ENCODE measurements around the gene AKR1C3. TPM values are rescaled to one million over a fixed set of nuclear protein-coding genes. Genes with fewer than 3 reads are reported as not detected.
"Not testable (repeated sequence)": the region's sequence is repeated elsewhere in the genome, so short reads cannot be mapped to it uniquely, and the experiment has no call there.

Gene AKR1C3
- total RNA-seq, 1 donor from 2014 or later: 2.8 TPM

GRCh38 chr10:5135581-5135980 lies 41.4 kb downstream of the AKR1C3 start:
- peaks cover 30% of the 10 kb centered on the region for H3K9me3 Mint-ChIP-seq
- H3K27ac Mint-ChIP-seq: no peak overlapping the region

GRCh38 chr10:5136468-5137087 lies 42.4 kb downstream of the AKR1C3 start:
- H3K9ac ChIP-seq: no peak overlapping the region
- DNase-seq (ENCODE audit: low spot score): no peak
- H3K4me1 ChIP-seq: no peaks in the 10 kb centered on the region
- no peaks in the 10 kb centered on the region for H3F3A ChIP-seq (ENCODE audit: low read depth)
- Mint-ChIP-seq H3K4me1 (no peaks in the 10 kb centered on the region), H3K27me3 (ENCODE audit: insufficient read depth, low read depth) (no peaks in the 10 kb centered on the region), H3K9me3 (peaks cover 30% of the 10 kb centered on the region), H3K27ac (no peak overlapping the region), H3K36me3 (no peaks in the 10 kb centered on the region), H3K4me3 (no peak overlapping the region)
- H3K4me3 ChIP-seq: no peak overlapping the region
- no peak overlapping the region for H2AFZ ChIP-seq (replicated peaks)
- H3K4me2 ChIP-seq: no peak overlapping the region
- H4K20me1 ChIP-seq (ENCODE audit: low read depth): no peaks in the 10 kb centered on the region
- no peak for TF ChIP-seq EZH2phosphoT487 (IDR thresholded peaks at IDR 0.05)
- no peak for TF ChIP-seq EZH2 (IDR thresholded peaks at IDR 0.05)
- no peak for TF ChIP-seq CTCF (IDR thresholded peaks at IDR 0.05)
- no peak overlapping the region for H3K27ac ChIP-seq
- no peaks in the 10 kb centered on the region for H3K27me3 ChIP-seq
- peaks cover 8% of the 10 kb centered on the region for H3K9me3 ChIP-seq (ENCODE audit: low read depth)
- no peaks in the 10 kb centered on the region for H3K36me3 ChIP-seq
- H3K79me2 ChIP-seq (ENCODE audit: low read depth): no peaks in the 10 kb centered on the region

More at GRCh38 chr10:5135581-5135980, 41.4 kb downstream of the AKR1C3 start:
- no peak for DNase-seq (ENCODE audit: low spot score)
- H3K79me2 ChIP-seq (ENCODE audit: low read depth): no peaks in the 10 kb centered on the region
- H3K4me1 ChIP-seq: no peaks in the 10 kb centered on the region
- no peak for TF ChIP-seq CTCF (IDR thresholded peaks at IDR 0.05)
- no peak for TF ChIP-seq EZH2phosphoT487 (IDR thresholded peaks at IDR 0.05)
- TF ChIP-seq EZH2 (IDR thresholded peaks at IDR 0.05): no peak
- H3K36me3 Mint-ChIP-seq: no peaks in the 10 kb centered on the region
- H3K4me3 Mint-ChIP-seq: no peak overlapping the region
- no peak overlapping the region for H2AFZ ChIP-seq (replicated peaks)
- no peak overlapping the region for H3K9ac ChIP-seq
- H3K27ac ChIP-seq: no peak overlapping the region
- no peaks in the 10 kb centered on the region for H4K20me1 ChIP-seq (ENCODE audit: low read depth)
- no peaks in the 10 kb centered on the region for H3K27me3 ChIP-seq
- peaks cover 8% of the 10 kb centered on the region for H3K9me3 ChIP-seq (ENCODE audit: low read depth)
- no peaks in the 10 kb centered on the region for H3F3A ChIP-seq (ENCODE audit: low read depth)
- H3K4me2 ChIP-seq: no peak overlapping the region
- no peak overlapping the region for H3K4me3 ChIP-seq
- H3K27me3 Mint-ChIP-seq (ENCODE audit: insufficient read depth, low read depth): no peaks in the 10 kb centered on the region
- no peaks in the 10 kb centered on the region for H3K36me3 ChIP-seq
- no peaks in the 10 kb centered on the region for H3K4me1 Mint-ChIP-seq

GRCh38 chr10:5137699-5138098 lies 43.5 kb downstream of the AKR1C3 start:
- H3K9me3 Mint-ChIP-seq: peaks cover 30% of the 10 kb centered on the region
- not testable (repeated sequence) for H3K27me3 Mint-ChIP-seq (ENCODE audit: insufficient read depth, low read depth)

GRCh38 chr10:5142199-5142598 lies 48.0 kb downstream of the AKR1C3 start:
- Histone ChIP-seq H3K36me3 (no peaks in the 10 kb centered on the region), H3K4me3 (no peak overlapping the region), H3K4me2 (no peak overlapping the region), H3K79me2 (ENCODE audit: low read depth) (no peaks in the 10 kb centered on the region), H4K20me1 (ENCODE audit: low read depth) (no peaks in the 10 kb centered on the region), H3K9me3 (ENCODE audit: low read depth) (no peaks in the 10 kb centered on the region), H3K9ac (no peak overlapping the region), H2AFZ (replicated peaks) (no peak overlapping the region), H3K27ac (no peak overlapping the region), H3F3A (ENCODE audit: low read depth) (no peaks in the 10 kb centered on the region), H3K27me3 (no peaks in the 10 kb centered on the region), H3K4me1 (no peaks in the 10 kb centered on the region)
- Mint-ChIP-seq H3K27me3 (ENCODE audit: insufficient read depth, low read depth) (no peaks in the 10 kb centered on the region), H3K4me1 (no peaks in the 10 kb centered on the region), H3K36me3 (no peaks in the 10 kb centered on the region), H3K4me3 (no peak overlapping the region), H3K9me3 (peaks cover 20% of the 10 kb centered on the region), H3K27ac (no peak overlapping the region)
- no peak for DNase-seq (ENCODE audit: low spot score)
- TF ChIP-seq EZH2 (IDR thresholded peaks at IDR 0.05) (no peak), EZH2phosphoT487 (IDR thresholded peaks at IDR 0.05) (no peak), CTCF (IDR thresholded peaks at IDR 0.05) (no peak)

More at GRCh38 chr10:5137699-5138098, 43.5 kb downstream of the AKR1C3 start:
- H4K20me1 ChIP-seq (ENCODE audit: low read depth); H3K4me3 ChIP-seq; H3K4me1 ChIP-seq; H2AFZ ChIP-seq (replicated peaks); H3K4me2 ChIP-seq; H3K27me3 ChIP-seq; H3K9me3 ChIP-seq (ENCODE audit: low read depth); H3F3A ChIP-seq (ENCODE audit: low read depth); DNase-seq (ENCODE audit: low spot score); H3K27ac Mint-ChIP-seq; H3K36me3 Mint-ChIP-seq; H3K36me3 ChIP-seq; H3K79me2 ChIP-seq (ENCODE audit: low read depth); H3K4me1 Mint-ChIP-seq; H3K4me3 Mint-ChIP-seq; H3K27ac ChIP-seq; H3K9ac ChIP-seq: not testable (repeated sequence)

All from neural progenitor cell (in vitro differentiated cells).